ENCODE data around the gene ZNF592. TPM values are rescaled to one million over a fixed set of nuclear protein-coding genes. Genes with fewer than 3 reads are reported as not detected.

ZNF592 gene
- total and polyA plus RNA-seq, 2 experiments from 2014 or later: 14.4 to 17.6 TPM

DNA sequence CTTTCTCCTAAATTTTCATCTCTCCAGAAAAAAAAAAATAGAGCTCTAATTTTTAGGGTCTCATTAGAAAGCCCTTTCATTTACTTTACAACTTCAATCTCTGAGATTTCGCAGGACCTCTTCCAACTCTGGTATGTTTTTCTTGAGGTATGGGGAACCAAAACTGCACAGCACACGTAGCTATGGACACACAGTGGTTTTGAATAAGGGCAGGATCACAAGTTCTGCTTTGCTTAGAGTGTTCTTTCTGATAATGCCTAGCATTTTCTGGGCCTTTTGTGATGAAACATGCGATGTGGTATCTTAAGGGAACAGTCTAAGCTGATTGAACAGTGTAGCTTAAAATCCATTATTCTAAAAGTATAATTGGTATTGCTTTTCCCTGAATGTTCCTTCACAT lies 25.3 kb downstream of the ZNF592 start:
- Histone ChIP-seq H3K4me3 (no peak overlapping the region), H3K27ac (no peak overlapping the region)

DNA sequence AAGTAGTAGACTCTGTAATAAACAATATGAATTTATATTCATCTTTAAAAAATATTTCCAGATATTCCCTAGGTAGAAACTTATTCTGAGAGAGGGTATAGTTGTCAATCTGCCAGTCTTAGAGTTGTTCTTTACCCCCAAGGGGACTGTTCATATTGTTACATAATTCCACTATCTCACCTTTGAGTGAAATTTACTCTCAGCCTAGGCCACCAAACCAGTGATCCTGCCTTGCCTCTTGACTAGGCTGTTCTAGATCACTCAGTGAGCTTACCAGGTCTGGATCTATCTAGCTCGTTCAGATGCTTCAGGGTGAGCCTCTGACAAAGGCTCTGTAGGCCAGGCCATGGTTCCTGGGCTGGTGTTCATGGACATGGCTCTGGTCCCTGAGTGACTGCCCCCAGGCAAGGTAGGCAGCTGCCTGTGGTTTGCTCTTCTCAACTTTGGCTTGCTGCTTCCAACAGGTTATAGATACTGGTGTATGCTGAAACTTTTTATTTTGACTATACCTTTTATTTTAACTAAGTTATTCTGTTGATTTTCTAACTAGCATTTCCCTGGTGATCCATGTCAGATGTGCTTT lies 27.6 kb downstream of the ZNF592 start:
- no peak overlapping the region for H3K27ac ChIP-seq
- no peak overlapping the region for H2AFZ ChIP-seq
- H4K20me1 ChIP-seq (ENCODE audit: insufficient read depth, poor library complexity, severe bottlenecking): peaks cover 45% of the 10 kb centered on the region
- H3K36me3 ChIP-seq (replicated peaks; ENCODE audit: insufficient read depth, low read depth): no peaks in the 10 kb centered on the region
- H3K4me3 ChIP-seq: no peak overlapping the region
- H3K27me3 ChIP-seq: no peaks in the 10 kb centered on the region
- no peak overlapping the region for H3K4me2 ChIP-seq
- H3K4me1 ChIP-seq (ENCODE audit: insufficient read depth): no peaks in the 10 kb centered on the region
- H3K9me2 ChIP-seq (replicated peaks; ENCODE audit: insufficient read depth): no peaks in the 10 kb centered on the region
- TF ChIP-seq EZH2phosphoT487 (IDR thresholded peaks at IDR 0.05; ENCODE audit: low read depth, severe bottlenecking, unreplicated experiment) (no peak), EZH2 (IDR thresholded peaks at IDR 0.05; ENCODE audit: borderline replicate concordance) (no peak)
- TF ChIP-seq, protein P1, sequence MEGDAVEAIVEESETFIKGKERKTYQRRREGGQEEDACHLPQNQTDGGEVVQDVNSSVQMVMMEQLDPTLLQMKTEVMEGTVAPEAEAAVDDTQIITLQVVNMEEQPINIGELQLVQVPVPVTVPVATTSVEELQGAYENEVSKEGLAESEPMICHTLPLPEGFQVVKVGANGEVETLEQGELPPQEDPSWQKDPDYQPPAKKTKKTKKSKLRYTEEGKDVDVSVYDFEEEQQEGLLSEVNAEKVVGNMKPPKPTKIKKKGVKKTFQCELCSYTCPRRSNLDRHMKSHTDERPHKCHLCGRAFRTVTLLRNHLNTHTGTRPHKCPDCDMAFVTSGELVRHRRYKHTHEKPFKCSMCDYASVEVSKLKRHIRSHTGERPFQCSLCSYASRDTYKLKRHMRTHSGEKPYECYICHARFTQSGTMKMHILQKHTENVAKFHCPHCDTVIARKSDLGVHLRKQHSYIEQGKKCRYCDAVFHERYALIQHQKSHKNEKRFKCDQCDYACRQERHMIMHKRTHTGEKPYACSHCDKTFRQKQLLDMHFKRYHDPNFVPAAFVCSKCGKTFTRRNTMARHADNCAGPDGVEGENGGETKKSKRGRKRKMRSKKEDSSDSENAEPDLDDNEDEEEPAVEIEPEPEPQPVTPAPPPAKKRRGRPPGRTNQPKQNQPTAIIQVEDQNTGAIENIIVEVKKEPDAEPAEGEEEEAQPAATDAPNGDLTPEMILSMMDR (IDR thresholded peaks at IDR 0.05; ENCODE audit: poor library complexity): no peak
- DNase-seq (ENCODE audit: low spot score): no peak
- H3K9me3 ChIP-seq (ENCODE audit: low read depth): no peaks in the 10 kb centered on the region
- H3K79me2 ChIP-seq: peaks cover 96% of the 10 kb centered on the region
- WGBS (ENCODE audit: low lambda C conversion rate, missing lambda C conversion rate): 95% methylated on average over 1 of the region's 1 CpG

More for the DNA sequence above, 25.3 kb downstream of the ZNF592 start:
- Histone ChIP-seq H3K79me2 (peaks cover 99% of the 10 kb centered on the region), H2AFZ (no peak overlapping the region), H3K4me2 (no peak overlapping the region), H4K20me1 (ENCODE audit: insufficient read depth, poor library complexity, severe bottlenecking) (peaks cover 56% of the 10 kb centered on the region), H3K9me2 (replicated peaks; ENCODE audit: insufficient read depth) (no peaks in the 10 kb centered on the region), H3K36me3 (replicated peaks; ENCODE audit: insufficient read depth, low read depth) (peaks cover under 1% of the 10 kb centered on the region), H3K9me3 (ENCODE audit: low read depth) (no peaks in the 10 kb centered on the region), H3K27me3 (no peaks in the 10 kb centered on the region), H3K4me1 (ENCODE audit: insufficient read depth) (no peaks in the 10 kb centered on the region)
- DNase-seq (ENCODE audit: low spot score): no peak
- TF ChIP-seq, protein P1 (IDR thresholded peaks at IDR 0.05; ENCODE audit: poor library complexity): no peak
- TF ChIP-seq EZH2phosphoT487 (IDR thresholded peaks at IDR 0.05; ENCODE audit: low read depth, severe bottlenecking, unreplicated experiment): no peak
- no peak for TF ChIP-seq EZH2 (IDR thresholded peaks at IDR 0.05; ENCODE audit: borderline replicate concordance)
- WGBS (ENCODE audit: low lambda C conversion rate, missing lambda C conversion rate): 96% methylated on average over 3 of the region's 3 CpGs

DNA sequence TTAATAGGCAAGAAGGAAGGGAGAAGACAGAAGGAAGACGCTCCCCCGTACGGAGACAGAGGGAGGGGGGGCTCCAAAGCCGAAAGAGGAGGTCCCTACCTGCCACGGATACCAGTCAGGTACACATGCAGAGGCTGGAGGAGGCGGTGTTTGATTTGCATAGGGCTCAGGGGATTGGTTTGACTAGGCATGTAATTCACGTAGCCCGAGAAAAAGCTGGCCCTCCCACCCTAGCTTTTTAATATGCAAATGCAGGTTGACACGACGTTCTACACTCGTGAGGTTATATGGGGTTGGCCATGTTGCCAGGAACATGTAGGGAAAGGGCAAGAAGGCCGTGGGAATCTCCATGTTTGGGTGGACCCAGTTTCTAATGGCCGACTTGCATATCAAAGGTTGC lies 29.8 kb downstream of the ZNF592 start:
- H3K79me2 ChIP-seq: peaks cover 96% of the 10 kb centered on the region
- H3K27ac ChIP-seq: no peak overlapping the region
- peaks cover 31% of the 10 kb centered on the region for H4K20me1 ChIP-seq (ENCODE audit: insufficient read depth, poor library complexity, severe bottlenecking)
- DNase-seq (ENCODE audit: low spot score): no peak
- no peaks in the 10 kb centered on the region for H3K9me2 ChIP-seq (replicated peaks; ENCODE audit: insufficient read depth)
- H2AFZ ChIP-seq: no peak overlapping the region
- no peak overlapping the region for H3K4me3 ChIP-seq
- no peaks in the 10 kb centered on the region for H3K9me3 ChIP-seq (ENCODE audit: low read depth)
- H3K4me1 ChIP-seq (ENCODE audit: insufficient read depth): no peaks in the 10 kb centered on the region
- H3K4me2 ChIP-seq: no peak overlapping the region
- TF ChIP-seq EZH2phosphoT487 (IDR thresholded peaks at IDR 0.05; ENCODE audit: low read depth, severe bottlenecking, unreplicated experiment) (no peak), EZH2 (IDR thresholded peaks at IDR 0.05; ENCODE audit: borderline replicate concordance) (no peak)
- TF ChIP-seq, protein P1 (IDR thresholded peaks at IDR 0.05; ENCODE audit: poor library complexity): no peak
- H3K36me3 ChIP-seq (replicated peaks; ENCODE audit: insufficient read depth, low read depth): no peaks in the 10 kb centered on the region
- H3K27me3 ChIP-seq: no peaks in the 10 kb centered on the region
- WGBS (ENCODE audit: low lambda C conversion rate, missing lambda C conversion rate): 83% methylated on average over 13 of the region's 13 CpGs

Data from hepatocyte (in vitro differentiated cells).